SK-N-SH (cell line): ENCODE data around the gene UTF1. TPM values are rescaled to one million over a fixed set of nuclear protein-coding genes. Genes with fewer than 3 reads are reported as not detected.

Experiments used
- CTCF ChIA-PET: fragments of 300-600, 350-600 bp; formaldehyde crosslinking; extraction: SDS; loops from one replicate; lab custom pipeline; 2021; lab: Yijun Ruan, JAX
- POLR2A ChIA-PET: fragments of 350-600 bp; sonication (Branson Sonifier 250); formaldehyde crosslinking; extraction: SDS; loops from one replicate; lab custom pipeline; 2020; ENCODE audit warnings: antibody characterized with exemption, inconsistent platforms; lab: Yijun Ruan, JAX
- DNase-seq: peaks from one replicate; pipeline ENCODE4 v3.0.0; 2012
- H2AFZ ChIP-seq: fragments of 200-600 bp; sonication (generic); 2 replicates; pipeline ENCODE4 v1.8.1; 2016; ENCODE audit warnings: antibody characterized with exemption, mild to moderate bottlenecking, low read depth
- H3F3A ChIP-seq: fragments of 200-600 bp; sonication (generic); replicated peaks from 2 replicates; pipeline ENCODE3; 2016; ENCODE audit warnings: antibody characterized with exemption, mild to moderate bottlenecking; ENCODE audit not compliant: insufficient read depth
- H3K27ac ChIP-seq, 2 experiments: fragments of 200-500 bp in 1 of 2; fragments of 200-600 bp in 1 of 2; sonication (Bioruptor generic) in 1 of 2; sonication (generic), shearing (Covaris generic) in 1 of 2; 2 replicates each; pipeline versions ENCODE4 v1.5.1 to v1.6.1; 2014 to 2016; ENCODE audit warnings: low read depth in 2 of 2, inconsistent platforms in 1 of 2, low read length in 1 of 2, mild to moderate bottlenecking in 1 of 2, mixed read lengths in 1 of 2
- H3K27me3 ChIP-seq: fragments of 200-600 bp; sonication (generic), shearing (Covaris generic); 2 replicates; pipeline ENCODE4 v1.6.1; 2016; ENCODE audit warnings: mixed run types; ENCODE audit not compliant: insufficient read depth
- H3K36me3 ChIP-seq, 2 experiments: fragments of 200-500 bp in 1 of 2; fragments of 200-600 bp in 1 of 2; sonication (Bioruptor generic) in 1 of 2; sonication (generic) in 1 of 2; replicated peaks in 1 of 2; 2 replicates each; pipeline versions ENCODE3 to v1.5.1; 2014 to 2016; ENCODE audit warnings: low read length in 1 of 2, mild to moderate bottlenecking in 1 of 2; ENCODE audit not compliant: insufficient read depth in 2 of 2, control insufficient read depth in 1 of 2
- H3K4me1 ChIP-seq, 2 experiments: fragments of 200-500 bp in 1 of 2; fragments of 200-600 bp in 1 of 2; sonication (Bioruptor generic) in 1 of 2; sonication (generic), shearing (Covaris generic) in 1 of 2; 2 replicates each; pipeline versions ENCODE4 v1.5.1 to v1.6.1; 2014 to 2016; ENCODE audit warnings: low read depth in 1 of 2, low read length in 1 of 2, mixed run types in 1 of 2; ENCODE audit not compliant: insufficient read depth in 2 of 2, control insufficient read depth in 1 of 2
- H3K4me2 ChIP-seq: fragments of 200-600 bp; sonication (generic), shearing (Covaris generic); 2 replicates; pipeline ENCODE4 v1.6.1; 2017; ENCODE audit warnings: mixed run types
- H3K4me3 ChIP-seq, 2 experiments: fragments of 200-500 bp in 1 of 2; fragments of 200-600 bp in 1 of 2; sonication (Bioruptor generic) in 1 of 2; sonication (generic), shearing (Covaris generic) in 1 of 2; 2 replicates each; pipeline versions ENCODE4 v1.5.1 to v1.8.1; 2014 to 2016; ENCODE audit warnings: low read depth in 2 of 2, inconsistent platforms in 1 of 2, low read length in 1 of 2, mild to moderate bottlenecking in 1 of 2, mixed read lengths in 1 of 2, moderate library complexity in 1 of 2
- H3K79me2 ChIP-seq: fragments of 200-600 bp; sonication (generic); 2 replicates; pipeline ENCODE4 v1.8.1; 2017; ENCODE audit warnings: mild to moderate bottlenecking; ENCODE audit not compliant: insufficient read depth
- H3K9ac ChIP-seq: fragments of 200-600 bp; sonication (generic); 2 replicates; pipeline ENCODE4 v1.6.1; 2017; ENCODE audit warnings: mixed run types
- H3K9me2 ChIP-seq: fragments of 200-600 bp; sonication (generic); 2 replicates; pipeline ENCODE4 v1.6.1; 2017; ENCODE audit warnings: mixed run types
- H3K9me3 ChIP-seq: fragments of 200-600 bp; sonication (generic); 2 replicates; pipeline ENCODE4 v1.6.1; 2017; ENCODE audit warnings: mixed run types, mild to moderate bottlenecking, moderate library complexity
- H4K20me1 ChIP-seq: fragments of 200-600 bp; sonication (generic); 2 replicates; pipeline ENCODE4 v1.6.1; 2017; ENCODE audit warnings: mild to moderate bottlenecking, mixed run types; ENCODE audit not compliant: insufficient read depth
- CHD2 ChIP-seq: fragments of 150-350 bp; IDR thresholded peaks from 2 replicates; pipeline ENCODE4 v1.6.1; 2018; ENCODE audit warnings: low read length; ENCODE audit not compliant: partially characterized antibody
- CTCF ChIP-seq: fragments of 200-600 bp; sonication (generic); IDR thresholded peaks from 2 replicates; pipeline ENCODE4 v1.6.1; 2017; ENCODE audit warnings: antibody characterized with exemption, mild to moderate bottlenecking, moderate library complexity
- EZH2phosphoT487 ChIP-seq: fragments of 200-600 bp; sonication (generic); IDR thresholded peaks from 2 replicates; pipeline ENCODE4 v1.6.1; 2017; ENCODE audit warnings: low read depth, mixed run types, mild to moderate bottlenecking, antibody characterized with exemption, moderate library complexity, borderline replicate concordance
- FOSL2 ChIP-seq: IDR thresholded peaks from 2 replicates; pipeline ENCODE4 v1.4.0; 2012; ENCODE audit warnings: low read depth, mild to moderate bottlenecking, moderate library complexity, borderline replicate concordance
- FOXJ3 ChIP-seq: sonication (generic); formaldehyde crosslinking; IDR thresholded peaks from 2 replicates; pipeline ENCODE4 v1.5.1; 2020; ENCODE audit warnings: mild to moderate bottlenecking, missing genetic modification reagents
- FOXM1 ChIP-seq: IDR thresholded peaks from 2 replicates; pipeline ENCODE4 v1.4.0; 2012; ENCODE audit warnings: low read depth, mild to moderate bottlenecking
- GATA2 ChIP-seq: sonication (generic); formaldehyde crosslinking; IDR thresholded peaks from 2 replicates; pipeline ENCODE4 v1.5.0; 2020; ENCODE audit warnings: mild to moderate bottlenecking, missing genetic modification reagents
- JUND ChIP-seq: IDR thresholded peaks from 2 replicates; pipeline ENCODE4 v1.4.0; 2012
- MXI1 ChIP-seq: IDR thresholded peaks from 2 replicates; pipeline ENCODE4 v1.6.1; 2012; ENCODE audit warnings: mild to moderate bottlenecking, low read depth, low read length, improper control_type of control experiment
- NRF1 ChIP-seq: IDR thresholded peaks from 2 replicates; pipeline ENCODE4 v1.6.1; 2012; ENCODE audit warnings: low read depth, mild to moderate bottlenecking, low read length
- RAD21 ChIP-seq: IDR thresholded peaks from 2 replicates; pipeline ENCODE4 v1.6.1; 2012; ENCODE audit warnings: mild to moderate bottlenecking, low read length
- RCOR1 ChIP-seq: fragments of 150-350 bp; IDR thresholded peaks from 2 replicates; pipeline ENCODE4 v1.6.1; 2017; ENCODE audit warnings: antibody characterized with exemption, low read length
- REST ChIP-seq: IDR thresholded peaks from 2 replicates; pipeline ENCODE4 v1.6.1; 2012; ENCODE audit warnings: mild to moderate bottlenecking, low read depth, low read length, moderate library complexity
- RXRA ChIP-seq: IDR thresholded peaks from 2 replicates; pipeline ENCODE4 v1.4.0; 2012; ENCODE audit warnings: low read depth, mild to moderate bottlenecking, borderline replicate concordance
- SMC3 ChIP-seq: IDR thresholded peaks from 2 replicates; pipeline ENCODE4 v1.6.1; 2012; ENCODE audit warnings: low read depth, low read length, improper control_type of control experiment
- TCF12 ChIP-seq: IDR thresholded peaks from 2 replicates; pipeline ENCODE4 v1.4.0; 2012
- TEAD4 ChIP-seq: IDR thresholded peaks from 2 replicates; pipeline ENCODE4 v1.4.0; 2012; ENCODE audit warnings: mild to moderate bottlenecking, borderline replicate concordance; ENCODE audit not compliant: insufficient read depth
- USF2 ChIP-seq: fragments of 150-350 bp; IDR thresholded peaks from 2 replicates; pipeline ENCODE4 v1.6.1; 2017; ENCODE audit warnings: antibody characterized with exemption, low read length, low read depth, borderline replicate concordance
- WGBS: methylation state at CpG from one replicate; pipeline ENCODE4 v1.1.6; 2017; ENCODE audit warnings: low lambda C conversion rate; 5-methylcytosine and 5-hydroxymethylcytosine counted together
- polyA plus RNA-seq, 3 experiments: library from polyadenylated mRNA; depleted of rRNA; stranded (reverse); fragments of >200 nt; gene quantifications; 2 replicates each; pipeline ENCODE4 v1.2.3, GENCODE V29; 2012
- TF ChIP-seq, protein P1 (sequence below): IDR thresholded peaks from 2 replicates; pipeline ENCODE4 v1.4.0; 2012; ENCODE audit warnings: low read depth, borderline replicate concordance
- TF ChIP-seq, protein P2 (sequence below): IDR thresholded peaks from 2 replicates; pipeline ENCODE4 v1.4.0; 2012; ENCODE audit warnings: low read depth

UTF1 gene
- polyA plus RNA-seq, 1 of the 3 experiments (the other 2 are of a cell fraction) = not detected

- TF ChIP-seq REST = no peak
- TF ChIP-seq JUND = no peak
- TF ChIP-seq RAD21 = no peak
- TF ChIP-seq MXI1 = no peak
- no peak for TF ChIP-seq TCF12
- no peak for TF ChIP-seq CHD2
Observed at GRCh38 chr10:133267293-133267692, 37.3 kb downstream of the UTF1 start (continued).

DNA sequence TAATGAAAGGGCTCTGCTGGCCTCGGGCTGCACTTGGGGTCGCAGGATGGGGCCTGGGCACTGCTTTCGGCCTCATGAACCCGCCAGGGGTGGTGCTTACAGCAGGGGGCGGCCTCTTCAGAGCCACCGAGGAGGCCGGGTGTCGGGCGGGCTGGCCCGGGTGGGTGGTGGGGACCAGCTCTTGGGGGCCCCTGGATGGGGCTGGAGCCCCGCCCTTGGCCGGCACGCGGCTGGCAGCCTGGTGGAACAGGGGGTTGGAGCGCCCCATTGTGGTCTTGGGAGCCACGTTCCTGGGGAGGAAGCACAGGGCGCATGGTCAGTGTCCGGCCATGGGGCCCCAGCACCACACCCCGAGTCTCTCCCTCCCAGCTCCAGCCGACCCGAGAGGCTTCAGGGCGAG, 37.8 kb downstream of the UTF1 start:
- POLR2A ChIA-PET = no interaction called here
- Histone ChIP-seq H3K9ac (no peak overlapping the region), H2AFZ (no peak overlapping the region), H3K27ac (no peak overlapping the region), H3K4me3 (no peak overlapping the region), H3K4me2 (no peak overlapping the region), H4K20me1 (no peaks in the 10 kb centered on the region), H3K9me2 (no peaks in the 10 kb centered on the region), H3K27me3 (no peaks in the 10 kb centered on the region), H3K36me3 (no peaks in the 10 kb centered on the region), H3K4me1 (peaks cover 0 to 1% of the 10 kb centered on the region in 2 experiments; a peak in 1 of 4 replicates), H3K9me3 (no peaks in the 10 kb centered on the region)
- CTCF ChIA-PET = no interaction called here
- 80% methylated on average over 2 of the region's 22 CpGs for WGBS
- no peak for TF ChIP-seq USF2
- TF ChIP-seq, protein P1, sequence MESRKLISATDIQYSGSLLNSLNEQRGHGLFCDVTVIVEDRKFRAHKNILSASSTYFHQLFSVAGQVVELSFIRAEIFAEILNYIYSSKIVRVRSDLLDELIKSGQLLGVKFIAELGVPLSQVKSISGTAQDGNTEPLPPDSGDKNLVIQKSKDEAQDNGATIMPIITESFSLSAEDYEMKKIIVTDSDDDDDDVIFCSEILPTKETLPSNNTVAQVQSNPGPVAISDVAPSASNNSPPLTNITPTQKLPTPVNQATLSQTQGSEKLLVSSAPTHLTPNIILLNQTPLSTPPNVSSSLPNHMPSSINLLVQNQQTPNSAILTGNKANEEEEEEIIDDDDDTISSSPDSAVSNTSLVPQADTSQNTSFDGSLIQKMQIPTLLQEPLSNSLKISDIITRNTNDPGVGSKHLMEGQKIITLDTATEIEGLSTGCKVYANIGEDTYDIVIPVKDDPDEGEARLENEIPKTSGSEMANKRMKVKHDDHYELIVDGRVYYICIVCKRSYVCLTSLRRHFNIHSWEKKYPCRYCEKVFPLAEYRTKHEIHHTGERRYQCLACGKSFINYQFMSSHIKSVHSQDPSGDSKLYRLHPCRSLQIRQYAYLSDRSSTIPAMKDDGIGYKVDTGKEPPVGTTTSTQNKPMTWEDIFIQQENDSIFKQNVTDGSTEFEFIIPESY = no peak
- no peak for TF ChIP-seq RCOR1
- TF ChIP-seq SMC3 = no peak
- no peak for TF ChIP-seq GATA2
- no peak for TF ChIP-seq TEAD4
- no peak for TF ChIP-seq FOSL2
- TF ChIP-seq EZH2phosphoT487 = no peak
- TF ChIP-seq, protein P2, sequence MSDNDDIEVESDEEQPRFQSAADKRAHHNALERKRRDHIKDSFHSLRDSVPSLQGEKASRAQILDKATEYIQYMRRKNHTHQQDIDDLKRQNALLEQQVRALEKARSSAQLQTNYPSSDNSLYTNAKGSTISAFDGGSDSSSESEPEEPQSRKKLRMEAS = no peak
- TF ChIP-seq CTCF = no peak
- TF ChIP-seq RXRA = no peak
- TF ChIP-seq FOXJ3 (CRISPR knock-in tag) = no peak
- TF ChIP-seq NRF1 = no peak
- TF ChIP-seq FOXM1 = no peak
- TF ChIP-seq, all 33 proteins: peak for 0
- DNase-seq = no peak
- Histone ChIP-seq H3K79me2 (no peaks in the 10 kb centered on the region), H3F3A (no peaks in the 10 kb centered on the region)
